ENCODE data around the gene SEMA5A. TPM values are rescaled to one million over a fixed set of nuclear protein-coding genes. Genes with fewer than 3 reads are reported as not detected.

Gene SEMA5A
- polyA plus RNA-seq, 1 donor (not counting 4 experiments of a cell fraction or from before 2014, with no cell fraction given), result 0.16 TPM

- Histone ChIP-seq H4K20me1 (ENCODE audit: control insufficient read depth, extremely low read depth, insufficient read depth, low read length) (no peaks in the 10 kb centered on the region), H2AFZ (ENCODE audit: control insufficient read depth, low read length) (no peak overlapping the region), H3K4me2 (ENCODE audit: control insufficient read depth, extremely low read depth, insufficient read depth, low read depth, low read length) (no peak overlapping the region), H3K9me1 (ENCODE audit: control insufficient read depth, extremely low read depth, insufficient read depth, low read length) (no peaks in the 10 kb centered on the region), H3K9me3 (ENCODE audit: control insufficient read depth, low read depth, low read length) (peaks cover 3% of the 10 kb centered on the region), H3K36me3 (ENCODE audit: control insufficient read depth in 2 of 2, extremely low read depth in 1 of 2, insufficient read depth in 2 of 2, low read length in 2 of 2) (no peaks in the 10 kb centered on the region), H3K9ac (ENCODE audit: control insufficient read depth, extremely low read depth, insufficient read depth, low read length) (no peak overlapping the region), H3K4me1 (ENCODE audit: control insufficient read depth, extremely low read depth, insufficient read depth, low read length) (peaks cover under 1% of the 10 kb centered on the region), H3K27me3 (ENCODE audit: control insufficient read depth, extremely low read depth, insufficient read depth, low read length) (no peaks in the 10 kb centered on the region), H3K27ac (ENCODE audit: control insufficient read depth, insufficient read depth, low read length) (no peak overlapping the region), H3K79me2 (ENCODE audit: control insufficient read depth, insufficient read depth, low read length) (no peaks in the 10 kb centered on the region), H3K4me3 (ENCODE audit: control insufficient read depth in 2 of 3, extremely low read depth in 1 of 3, insufficient read depth in 2 of 3, low read depth in 1 of 3, low read length in 3 of 3) (no peak overlapping the region)
- FAIRE-seq (no peak), DNase-seq (ENCODE audit: low read depth, low spot score) (no peak)
- no peak for TF ChIP-seq EZH2 (IDR thresholded peaks at IDR 0.05; ENCODE audit: low read length)
- TF ChIP-seq CTCF (optimal IDR thresholded peaks at IDR 0.05 in 1 of 3, IDR thresholded peaks at IDR 0.05 in 1 of 3, conservative IDR thresholded peaks at IDR 0.05 in 1 of 3; ENCODE audit: extremely low read depth in 1 of 3, insufficient read depth in 2 of 3, low read length in 3 of 3), result no peak
- dilution Hi-C loops (cut with MboI; ENCODE audit: extremely low pct_ligation_motif_present, low sequenced_read_pairs), result no loop called here
These were observed 72.3 kb downstream of the SEMA5A start for GRCh38 chr5:9473624-9474023.

DNA sequence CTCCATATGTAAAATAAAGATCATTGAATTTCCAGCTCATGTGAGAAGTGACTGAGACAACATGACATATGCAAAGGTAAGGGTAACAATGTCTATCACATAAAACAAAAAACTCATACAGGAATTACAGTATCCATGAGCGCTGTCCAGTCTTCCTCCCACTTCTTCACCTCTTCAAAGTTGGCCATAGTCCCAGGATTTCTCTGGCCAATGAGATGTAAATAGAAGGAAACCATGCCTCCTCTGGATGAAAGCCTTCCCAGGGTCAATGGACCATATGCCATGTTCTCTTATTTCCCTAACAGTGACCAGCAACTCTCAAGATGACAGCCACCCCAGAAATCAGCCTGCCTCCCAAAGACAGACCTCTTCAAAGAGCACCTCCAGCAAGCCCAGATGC lies 75.5 kb downstream of the SEMA5A start:
- no peaks in the 10 kb centered on the region for H3K9me1 ChIP-seq (ENCODE audit: control insufficient read depth, extremely low read depth, insufficient read depth, low read length)
- no peak overlapping the region for H3K4me2 ChIP-seq (ENCODE audit: control insufficient read depth, extremely low read depth, insufficient read depth, low read depth, low read length)
- no peaks in the 10 kb centered on the region for H3K27me3 ChIP-seq (ENCODE audit: control insufficient read depth, extremely low read depth, insufficient read depth, low read length)
- dilution Hi-C loops (cut with MboI; ENCODE audit: extremely low pct_ligation_motif_present, low sequenced_read_pairs), result no loop called here
- DNase-seq (ENCODE audit: low read depth, low spot score), result no peak
- no peak overlapping the region for H3K4me3 ChIP-seq (ENCODE audit: control insufficient read depth in 2 of 3, extremely low read depth in 1 of 3, insufficient read depth in 2 of 3, low read depth in 1 of 3, low read length in 3 of 3)
- TF ChIP-seq CTCF (optimal IDR thresholded peaks at IDR 0.05 in 1 of 3, IDR thresholded peaks at IDR 0.05 in 1 of 3, conservative IDR thresholded peaks at IDR 0.05 in 1 of 3; ENCODE audit: extremely low read depth in 1 of 3, insufficient read depth in 2 of 3, low read length in 3 of 3), result no peak
- TF ChIP-seq EZH2 (IDR thresholded peaks at IDR 0.05; ENCODE audit: low read length), result no peak
- H3K9me3 ChIP-seq (ENCODE audit: control insufficient read depth, low read depth, low read length), result no peaks in the 10 kb centered on the region
- no peak overlapping the region for H3K9ac ChIP-seq (ENCODE audit: control insufficient read depth, extremely low read depth, insufficient read depth, low read length)
- no peak overlapping the region for H2AFZ ChIP-seq (ENCODE audit: control insufficient read depth, low read length)
- H3K4me1 ChIP-seq (ENCODE audit: control insufficient read depth, extremely low read depth, insufficient read depth, low read length), result peaks cover 25% of the 10 kb centered on the region
- no peaks in the 10 kb centered on the region for H4K20me1 ChIP-seq (ENCODE audit: control insufficient read depth, extremely low read depth, insufficient read depth, low read length)
- no peaks in the 10 kb centered on the region for H3K36me3 ChIP-seq (ENCODE audit: control insufficient read depth in 2 of 2, extremely low read depth in 1 of 2, insufficient read depth in 2 of 2, low read length in 2 of 2)
- no peaks in the 10 kb centered on the region for H3K79me2 ChIP-seq (ENCODE audit: control insufficient read depth, insufficient read depth, low read length)
- H3K27ac ChIP-seq (ENCODE audit: control insufficient read depth, insufficient read depth, low read length), result no peak overlapping the region
- FAIRE-seq, result no peak

Data from keratinocyte (primary cell).